GM23248 (cell line): ENCODE measurements around the gene TMTC1. TPM values are rescaled to one million over a fixed set of nuclear protein-coding genes. Genes with fewer than 3 reads are reported as not detected.
A peak's percentile ranks its signal among the peaks of the same experiment; 100 is the strongest.

Source experiments
- DNase-seq: peaks from one replicate; pipeline ENCODE4 v3.0.0-alpha.2; 2015
- H2AFZ ChIP-seq: fragments of 200-600 bp; sonication (generic); 2 replicates; pipeline ENCODE4 v1.6.1; 2016; ENCODE audit warnings: antibody characterized with exemption
- H3F3A ChIP-seq: fragments of 200-600 bp; sonication (generic); 2 replicates; pipeline ENCODE4 v1.6.1; 2016; ENCODE audit warnings: mild to moderate bottlenecking, antibody characterized with exemption, mixed run types; ENCODE audit not compliant: insufficient read depth
- H3K27ac ChIP-seq: fragments of 200-600 bp; sonication (generic); 2 replicates; pipeline ENCODE4 v1.5.1; 2016; ENCODE audit warnings: mild to moderate bottlenecking
- H3K27me3 ChIP-seq: fragments of 200-600 bp; sonication (generic); replicated peaks from 2 replicates; pipeline ENCODE4 v1.6.1; 2016; ENCODE audit warnings: mild to moderate bottlenecking; ENCODE audit not compliant: insufficient read depth
- H3K36me3 ChIP-seq: fragments of 200-600 bp; sonication (generic); 2 replicates; pipeline ENCODE4 v1.6.1; 2016; ENCODE audit warnings: low read depth, mild to moderate bottlenecking
- H3K4me1 ChIP-seq: fragments of 200-600 bp; sonication (generic); 2 replicates; pipeline ENCODE4 v1.6.1; 2016; ENCODE audit warnings: mild to moderate bottlenecking; ENCODE audit not compliant: insufficient read depth
- H3K4me2 ChIP-seq: fragments of 200-600 bp; sonication (generic); one replicate; pipeline ENCODE4 v1.6.1; 2016; ENCODE audit warnings: mild to moderate bottlenecking; ENCODE audit not compliant: unreplicated experiment
- H3K4me3 ChIP-seq: fragments of 200-600 bp; sonication (generic); 2 replicates; pipeline ENCODE4 v1.5.1; 2016; ENCODE audit warnings: mild to moderate bottlenecking
- H3K79me2 ChIP-seq: fragments of 200-600 bp; sonication (generic); 2 replicates; pipeline ENCODE4 v1.6.1; 2016; ENCODE audit warnings: mild to moderate bottlenecking; ENCODE audit not compliant: insufficient read depth
- H3K9ac ChIP-seq: fragments of 200-600 bp; sonication (generic); 2 replicates; pipeline ENCODE4 v1.6.1; 2016; ENCODE audit warnings: mild to moderate bottlenecking
- H3K9me2 ChIP-seq: fragments of 200-600 bp; sonication (generic); 2 replicates; pipeline ENCODE4 v1.6.1; 2016; ENCODE audit warnings: mixed run types, mild to moderate bottlenecking, moderate library complexity; ENCODE audit not compliant: insufficient read depth
- H3K9me3 ChIP-seq: fragments of 200-600 bp; sonication (generic); one replicate; pipeline ENCODE4 v1.6.1; 2017; ENCODE audit warnings: low read depth
- H4K20me1 ChIP-seq: fragments of 200-600 bp; sonication (generic); 2 replicates; pipeline ENCODE4 v1.6.0; 2016; ENCODE audit not compliant: insufficient read depth
- EZH2 ChIP-seq: fragments of 200-600 bp; sonication (generic); IDR thresholded peaks from 2 replicates; pipeline ENCODE4 v1.6.1; 2018; ENCODE audit warnings: antibody characterized with exemption, mild to moderate bottlenecking; ENCODE audit not compliant: insufficient read depth, poor library complexity, severe bottlenecking
- EZH2phosphoT487 ChIP-seq: fragments of 200-600 bp; sonication (generic); IDR thresholded peaks from 2 replicates; pipeline ENCODE4 v1.6.1; 2018; ENCODE audit warnings: antibody characterized with exemption, moderate library complexity, mild to moderate bottlenecking, low read depth; ENCODE audit not compliant: insufficient read depth
- WGBS, 2 experiments: methylation state at CpG; one replicate each; pipeline ENCODE4 v1.1.6; 2015 to 2017; ENCODE audit warnings: low lambda C conversion rate in 2 of 2, low coverage in 1 of 2; ENCODE audit errors: missing lambda C conversion rate in 2 of 2; 5-methylcytosine and 5-hydroxymethylcytosine counted together
- in situ Hi-C: fragments of 300-500 bp; cut with MboI; formaldehyde crosslinking; loops from 2 replicates; pipeline ENCODE4 v1.15.0; 2020
- polyA plus RNA-seq: library from polyadenylated mRNA; unstranded; fragments of >200 nt; fragmentation: Nextera tagmentation; extraction: Ambion mirVana; gene quantifications from 2 replicates; pipeline ENCODE4 v1.2.1, GENCODE V29; 2016
- total RNA-seq: library from RNA; depleted of rRNA; stranded (reverse); fragments of >200 nt; shearing (Covaris generic); gene quantifications from 2 replicates; pipeline ENCODE4 v1.2.3, GENCODE V29; 2014

TMTC1 gene
- total and polyA plus RNA-seq, 2 experiments from 2014 or later: 6.8 to 25.3 TPM

GRCh38 chr12:29609431-29610215 lies 174.1 kb downstream of the TMTC1 start:
- Histone ChIP-seq H3K27me3 (no peaks in the 10 kb centered on the region), H3K27ac (no peak overlapping the region), H3K9me2 (no peaks in the 10 kb centered on the region), H2AFZ (no peak overlapping the region), H3K4me3 (no peak overlapping the region), H3F3A (0 out of 2 replicates have a peak, but pooled peaks cover 9% of the 10 kb centered on the region), H3K79me2 (no peaks in the 10 kb centered on the region), H3K4me2 (no peak overlapping the region), H3K36me3 (no peaks in the 10 kb centered on the region), H3K4me1 (peaks cover 32% of the 10 kb centered on the region), H4K20me1 (no peaks in the 10 kb centered on the region), H3K9ac (no peak overlapping the region), H3K9me3 (no peaks in the 10 kb centered on the region)
- in situ Hi-C loops: no loop called here
- TF ChIP-seq EZH2phosphoT487 (no peak), EZH2 (no peak)
- WGBS, 2 experiments: 73 to 86% methylated on average over 11 to 12 of the region's 12 CpGs
- DNase-seq: no peak

GRCh38 chr12:29608581-29608980 lies 175.2 kb downstream of the TMTC1 start:
- DNase-seq: no peak
- H3K9ac ChIP-seq: no peak overlapping the region
- H3K4me2 ChIP-seq: no peak overlapping the region
- no peaks in the 10 kb centered on the region for H3F3A ChIP-seq
- no peaks in the 10 kb centered on the region for H4K20me1 ChIP-seq
- H3K36me3 ChIP-seq: no peaks in the 10 kb centered on the region
- no peaks in the 10 kb centered on the region for H3K27me3 ChIP-seq
- WGBS, 2 experiments: 78 to 79% methylated on average over 7 of the region's 7 CpGs
- in situ Hi-C loops: no loop called here
- TF ChIP-seq EZH2phosphoT487: no peak
- TF ChIP-seq EZH2: no peak
- no peak overlapping the region for H3K4me3 ChIP-seq
- H3K79me2 ChIP-seq: no peaks in the 10 kb centered on the region
- H3K4me1 ChIP-seq: peaks cover 30% of the 10 kb centered on the region
- H3K27ac ChIP-seq: no peak overlapping the region
- no peaks in the 10 kb centered on the region for H3K9me3 ChIP-seq
- no peaks in the 10 kb centered on the region for H3K9me2 ChIP-seq
- no peak overlapping the region for H2AFZ ChIP-seq

GRCh38 chr12:29599381-29599780 lies 184.4 kb downstream of the TMTC1 start:
- no peak overlapping the region for H3K27ac ChIP-seq
- no peak overlapping the region for H3K4me3 ChIP-seq
- peak overlapping the region; percentile 36 for H3K4me2 ChIP-seq
- peak; percentile 83 for DNase-seq
- H3K27me3 ChIP-seq: no peaks in the 10 kb centered on the region
- TF ChIP-seq EZH2phosphoT487 (no peak), EZH2 (no peak)
- H4K20me1 ChIP-seq: no peaks in the 10 kb centered on the region
- no peaks in the 10 kb centered on the region for H3K79me2 ChIP-seq
- H3K4me1 ChIP-seq: peaks cover 11% of the 10 kb centered on the region; the same call in 1 of the 2 replicates
- H3K9me2 ChIP-seq: no peaks in the 10 kb centered on the region
- no peaks in the 10 kb centered on the region for H3K36me3 ChIP-seq
- in situ Hi-C loops: no loop called here
- no peak overlapping the region for H2AFZ ChIP-seq
- H3K9ac ChIP-seq: no peak overlapping the region
- no peaks in the 10 kb centered on the region for H3K9me3 ChIP-seq
- WGBS, 2 experiments: 2 to 3% methylated on average over 3 of the region's 3 CpGs
- H3F3A ChIP-seq: no peaks in the 10 kb centered on the region

- Histone ChIP-seq H3K9me2 (no peaks in the 10 kb centered on the region), H2AFZ (no peak overlapping the region), H3K4me1 (peaks cover 11% of the 10 kb centered on the region; the same call in 1 of the 2 replicates), H3K79me2 (no peaks in the 10 kb centered on the region), H3K36me3 (no peaks in the 10 kb centered on the region), H3F3A (no peaks in the 10 kb centered on the region), H3K27ac (no peak overlapping the region), H3K4me2 (no peak overlapping the region), H3K9me3 (no peaks in the 10 kb centered on the region), H3K4me3 (no peak overlapping the region), H3K27me3 (no peaks in the 10 kb centered on the region), H3K9ac (no peak overlapping the region), H4K20me1 (no peaks in the 10 kb centered on the region)
- DNase-seq: no peak
- WGBS, 2 experiments: 88 to 95% methylated on average over 1 of the region's 1 CpG
- TF ChIP-seq EZH2 (no peak), EZH2phosphoT487 (no peak)
- in situ Hi-C loops: no loop called here
Observed at GRCh38 chr12:29595071-29595755, 188.5 kb downstream of the TMTC1 start.
